WTC11 (cell line): ENCODE results near the gene CACNA1A.

Source experiments
- CREB1 ChIP-seq: sonication (generic); formaldehyde crosslinking; IDR thresholded peaks from 2 replicates; pipeline ENCODE4 v1.8.0; 2023; ENCODE audit warnings: mild to moderate bottlenecking, missing genetic modification reagents
- CTCF ChIP-seq: fragments of 200-600 bp; IDR thresholded peaks from 2 replicates; pipeline ENCODE4 v1.8.0; 2022; ENCODE audit warnings: antibody characterized with exemption
- ERG ChIP-seq: fragments of 250-450 bp; sonication (Bioruptor Pico); IDR thresholded peaks from 2 replicates; pipeline ENCODE4 v1.8.0; 2021; ENCODE audit warnings: mild to moderate bottlenecking
- FOXJ3 ChIP-seq: sonication (generic); formaldehyde crosslinking; IDR thresholded peaks from 2 replicates; pipeline ENCODE4 v1.9.0; 2021; ENCODE audit warnings: missing genetic modification reagents, mild to moderate bottlenecking, borderline replicate concordance
- SP1 ChIP-seq: sonication (generic); formaldehyde crosslinking; conservative IDR thresholded peaks from 2 replicates; pipeline ENCODE4 v1.8.1; 2022; ENCODE audit warnings: missing genetic modification reagents
- TCF7 ChIP-seq: sonication (generic); formaldehyde crosslinking; IDR thresholded peaks from 2 replicates; pipeline ENCODE4 v1.8.0; 2022; ENCODE audit warnings: mild to moderate bottlenecking, low read depth, missing genetic modification reagents, moderate library complexity
- ZMAT4 ChIP-seq: fragments of 250-450 bp; sonication (Bioruptor Pico); IDR thresholded peaks from 2 replicates; pipeline ENCODE4 v1.9.0; 2021; ENCODE audit warnings: mild to moderate bottlenecking

- TF ChIP-seq CTCF = no peak
- TF ChIP-seq ZMAT4 (CRISPR knock-in tag) = no peak
- TF ChIP-seq ERG = no peak
- TF ChIP-seq SP1 (CRISPR knock-in tag) = no peak
- no peak for TF ChIP-seq TCF7
- TF ChIP-seq FOXJ3 = no peak
- TF ChIP-seq CREB1 = no peak
Measured at GRCh38 chr19:13171146-13171545, 335.1 kb downstream of the CACNA1A start.
